Stimulated activated naive CD8-positive, alpha-beta T cell treated with anti-CD3 and anti-CD28 coated beads, Interleukin-15, Interleukin-2, amounts not matched to agents 100 ng/mL and 50 ng/mL, for 24 hours (primary cell): Measurements from ENCODE around the gene SPTY2D1.
"Not testable (repeated sequence)": the region's sequence is repeated elsewhere in the genome, so short reads cannot be mapped to it uniquely, and the experiment has no call there.

Experiments
- H3K27ac Mint-ChIP-seq: one replicate; pipeline ENCODE4 v1.8.0; 2021; ENCODE audit warnings: mild to moderate bottlenecking, mixed read lengths
- H3K27me3 Mint-ChIP-seq: one replicate; pipeline ENCODE4 v1.8.0; 2021; ENCODE audit warnings: mixed read lengths
- H3K36me3 Mint-ChIP-seq: one replicate; pipeline ENCODE4 v1.8.0; 2021; ENCODE audit warnings: low read depth, mixed read lengths
- H3K4me1 Mint-ChIP-seq: one replicate; pipeline ENCODE4 v1.8.0; 2021; ENCODE audit warnings: low read depth, mixed read lengths
- H3K4me3 Mint-ChIP-seq: one replicate; pipeline ENCODE4 v1.8.0; 2021; ENCODE audit warnings: mild to moderate bottlenecking, mixed read lengths
- H3K9me3 Mint-ChIP-seq: one replicate; pipeline ENCODE4 v1.8.0; 2021; ENCODE audit warnings: mixed read lengths

The SPTY2D1 gene, protein sequence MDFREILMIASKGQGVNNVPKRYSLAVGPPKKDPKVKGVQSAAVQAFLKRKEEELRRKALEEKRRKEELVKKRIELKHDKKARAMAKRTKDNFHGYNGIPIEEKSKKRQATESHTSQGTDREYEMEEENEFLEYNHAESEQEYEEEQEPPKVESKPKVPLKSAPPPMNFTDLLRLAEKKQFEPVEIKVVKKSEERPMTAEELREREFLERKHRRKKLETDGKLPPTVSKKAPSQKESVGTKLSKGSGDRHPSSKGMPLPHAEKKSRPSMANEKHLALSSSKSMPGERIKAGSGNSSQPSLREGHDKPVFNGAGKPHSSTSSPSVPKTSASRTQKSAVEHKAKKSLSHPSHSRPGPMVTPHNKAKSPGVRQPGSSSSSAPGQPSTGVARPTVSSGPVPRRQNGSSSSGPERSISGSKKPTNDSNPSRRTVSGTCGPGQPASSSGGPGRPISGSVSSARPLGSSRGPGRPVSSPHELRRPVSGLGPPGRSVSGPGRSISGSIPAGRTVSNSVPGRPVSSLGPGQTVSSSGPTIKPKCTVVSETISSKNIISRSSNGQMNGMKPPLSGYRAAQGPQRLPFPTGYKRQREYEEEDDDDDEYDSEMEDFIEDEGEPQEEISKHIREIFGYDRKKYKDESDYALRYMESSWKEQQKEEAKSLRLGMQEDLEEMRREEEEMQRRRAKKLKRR

DNA sequence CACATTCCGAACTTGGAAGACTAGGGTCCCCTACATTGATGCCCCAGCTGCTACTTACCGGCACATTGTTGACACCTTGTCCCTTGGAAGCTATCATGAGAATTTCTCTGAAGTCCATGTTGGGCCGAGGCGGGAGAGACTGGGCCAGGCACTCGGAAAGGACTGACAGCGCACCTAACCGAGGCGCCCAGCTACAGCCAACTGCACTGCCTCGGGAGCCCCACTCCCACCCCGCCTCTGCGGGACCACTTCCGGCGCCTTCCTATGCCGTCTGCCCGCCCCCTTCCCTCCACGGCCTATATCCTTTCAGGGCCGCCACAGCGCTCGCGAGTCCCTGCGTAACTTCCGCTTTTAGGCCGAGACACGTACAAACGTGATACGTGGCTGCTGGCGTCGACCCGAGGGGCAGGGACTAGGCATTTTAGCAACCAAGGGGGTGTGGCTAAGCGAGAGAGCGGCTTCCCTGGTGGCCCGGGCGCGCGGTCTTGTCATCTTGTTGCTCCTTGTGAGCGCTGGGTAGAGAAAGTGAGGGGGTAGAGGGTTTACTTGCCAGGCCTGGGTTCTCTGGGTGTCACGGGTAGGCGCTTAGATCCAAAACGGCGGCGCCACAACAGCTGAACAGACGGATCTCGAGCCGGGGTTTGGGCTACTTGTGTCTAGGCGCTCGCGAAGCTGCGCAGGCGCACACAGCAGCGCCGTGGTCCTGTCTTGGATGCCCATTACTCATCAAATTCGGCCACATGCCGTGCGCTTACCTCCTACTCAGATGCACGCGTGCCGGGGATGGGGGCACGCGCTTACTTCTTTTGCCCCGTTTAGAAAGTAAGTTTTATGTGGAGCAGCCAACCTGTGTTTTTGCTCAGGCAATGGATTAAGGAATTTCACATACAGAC lies at the start of gene SPTY2D1:
TSS of gene SPTY2D1 (minus strand) at position 203 of the 893 bp plus-strand sequence. CDS start at position 118, 85 bp downstream.
- peak within 1 kb of the TSS; percentile 100 for H3K27ac Mint-ChIP-seq
- H3K4me1 Mint-ChIP-seq = peaks cover 38% of the 10 kb centered on the region
- H3K4me3 Mint-ChIP-seq = peak within 1 kb of the TSS; percentile 96
- H3K9me3 Mint-ChIP-seq = no peaks in the 10 kb centered on the region
- H3K36me3 Mint-ChIP-seq = peaks cover 4% of the 10 kb centered on the region
- no peaks in the 10 kb centered on the region for H3K27me3 Mint-ChIP-seq

DNA sequence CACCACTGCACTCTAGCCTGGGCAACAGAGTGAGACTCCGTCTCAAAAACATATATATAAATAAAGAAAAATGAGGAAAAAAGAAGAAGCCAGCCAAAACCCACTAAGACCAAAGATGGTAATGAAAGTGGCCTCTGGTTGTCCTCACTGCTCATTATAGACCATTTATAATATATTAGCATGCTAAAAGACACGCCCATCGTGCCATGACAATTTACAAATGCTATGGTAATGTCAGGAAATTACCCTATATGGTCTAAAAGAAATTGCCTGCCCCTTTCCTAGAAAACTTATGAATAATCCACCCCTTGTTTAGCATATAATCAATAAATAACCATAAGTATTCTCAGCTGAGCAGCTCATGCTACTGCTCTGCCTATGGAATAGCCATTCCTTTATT lies 48.3 kb upstream of the SPTY2D1 start:
- Mint-ChIP-seq H3K27ac (no peak overlapping the region), H3K27me3 (no peaks in the 10 kb centered on the region), H3K4me3 (no peak overlapping the region)

DNA sequence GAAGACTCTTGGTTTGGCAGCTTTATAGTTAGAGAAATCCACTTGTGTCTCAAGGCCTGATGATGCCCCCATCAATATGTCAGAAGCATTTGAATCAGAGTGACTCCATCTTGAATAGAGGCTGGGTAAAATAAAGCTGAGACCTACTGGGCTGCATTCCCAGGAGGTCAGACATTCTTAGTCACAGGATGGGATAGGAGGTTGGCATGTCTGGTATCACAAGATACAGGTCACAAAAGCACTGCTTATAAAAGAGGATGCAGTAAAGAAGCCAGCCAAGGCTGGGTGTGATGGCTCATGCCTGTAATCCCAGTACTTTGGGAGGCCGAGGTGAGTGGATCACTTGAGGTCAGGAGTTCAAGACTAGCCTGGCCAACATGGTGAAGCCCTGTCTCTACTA lies 47.8 kb upstream of the SPTY2D1 start:
- not testable (repeated sequence) for H3K36me3 Mint-ChIP-seq, H3K9me3 Mint-ChIP-seq, H3K27me3 Mint-ChIP-seq, H3K27ac Mint-ChIP-seq, H3K4me3 Mint-ChIP-seq, H3K4me1 Mint-ChIP-seq

More for the DNA sequence above, 48.3 kb upstream of the SPTY2D1 start:
- Mint-ChIP-seq H3K4me1 (peaks cover 3% of the 10 kb centered on the region), H3K36me3 (no peaks in the 10 kb centered on the region), H3K9me3 (no peaks in the 10 kb centered on the region)

DNA sequence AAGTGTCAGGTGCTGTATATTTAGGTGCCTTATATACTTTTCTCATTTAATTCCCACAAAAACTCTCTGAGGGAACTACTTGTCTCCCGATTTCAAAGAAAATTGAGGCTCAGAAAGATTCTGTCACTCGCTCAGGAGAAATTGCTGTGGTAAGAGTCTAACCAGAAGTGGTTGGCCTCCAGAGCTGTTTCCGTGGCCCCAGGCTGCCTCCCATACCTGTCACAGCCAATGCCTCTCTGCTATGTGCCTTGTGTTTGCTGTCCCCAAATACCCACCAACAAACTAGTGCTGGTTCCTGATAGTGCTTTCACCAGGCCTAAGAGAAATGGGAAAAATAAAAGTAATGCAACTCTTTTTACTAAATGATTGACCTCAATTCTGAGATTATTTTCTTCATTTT lies 43.4 kb upstream of the SPTY2D1 start:
- Mint-ChIP-seq H3K36me3 (no peaks in the 10 kb centered on the region), H3K9me3 (no peaks in the 10 kb centered on the region), H3K4me3 (no peak overlapping the region), H3K27me3 (no peaks in the 10 kb centered on the region), H3K27ac (no peak overlapping the region), H3K4me1 (peaks cover 16% of the 10 kb centered on the region)

DNA sequence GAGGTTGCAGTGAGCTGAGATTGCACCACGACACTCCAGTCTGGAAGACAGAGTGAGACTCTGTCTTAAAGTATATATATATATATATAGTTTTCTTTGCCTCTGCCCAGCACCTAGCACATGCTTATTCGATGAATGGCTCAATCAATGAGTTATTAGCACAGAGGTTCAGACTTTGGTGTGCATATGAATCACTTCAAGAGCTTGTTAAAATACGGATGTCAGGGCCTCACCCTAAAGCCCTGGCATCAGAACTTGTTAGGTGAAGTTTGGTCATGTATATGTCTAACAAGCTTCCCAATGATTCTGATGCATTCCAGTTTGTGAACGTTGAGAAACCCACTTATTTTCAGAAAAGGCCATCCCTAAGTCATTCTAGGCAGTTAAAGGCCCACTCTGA lies 42.7 kb upstream of the SPTY2D1 start:
- no peak overlapping the region for H3K4me3 Mint-ChIP-seq
- H3K27ac Mint-ChIP-seq = no peak overlapping the region
- H3K9me3 Mint-ChIP-seq = no peaks in the 10 kb centered on the region
- no peaks in the 10 kb centered on the region for H3K27me3 Mint-ChIP-seq
- H3K36me3 Mint-ChIP-seq = no peaks in the 10 kb centered on the region
- H3K4me1 Mint-ChIP-seq = peaks cover 21% of the 10 kb centered on the region

DNA sequence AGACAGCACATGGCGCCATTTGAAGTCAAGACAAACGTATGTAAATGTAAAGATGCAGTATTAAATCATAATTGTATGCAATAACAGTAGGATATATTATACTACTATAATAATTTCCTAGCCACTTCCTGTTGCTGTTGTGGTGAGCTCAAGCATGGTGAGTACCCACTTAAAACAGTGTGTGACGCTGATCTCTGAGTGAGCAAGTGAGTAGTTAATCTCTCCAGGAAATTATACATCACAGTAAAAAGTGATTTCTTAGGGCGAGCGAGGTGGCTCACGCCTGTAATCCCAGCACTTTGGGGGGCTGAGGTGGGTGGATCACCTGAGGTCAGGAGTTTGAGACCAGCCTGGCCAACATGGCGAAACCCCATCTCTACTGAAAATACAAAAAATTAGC lies 38.1 kb upstream of the SPTY2D1 start:
- H3K27me3 Mint-ChIP-seq, H3K9me3 Mint-ChIP-seq, H3K36me3 Mint-ChIP-seq: not testable (repeated sequence)
- Mint-ChIP-seq H3K27ac (peak overlapping the region; percentile 93), H3K4me3 (peak overlapping the region; percentile 35), H3K4me1 (peaks cover 59% of the 10 kb centered on the region)

DNA sequence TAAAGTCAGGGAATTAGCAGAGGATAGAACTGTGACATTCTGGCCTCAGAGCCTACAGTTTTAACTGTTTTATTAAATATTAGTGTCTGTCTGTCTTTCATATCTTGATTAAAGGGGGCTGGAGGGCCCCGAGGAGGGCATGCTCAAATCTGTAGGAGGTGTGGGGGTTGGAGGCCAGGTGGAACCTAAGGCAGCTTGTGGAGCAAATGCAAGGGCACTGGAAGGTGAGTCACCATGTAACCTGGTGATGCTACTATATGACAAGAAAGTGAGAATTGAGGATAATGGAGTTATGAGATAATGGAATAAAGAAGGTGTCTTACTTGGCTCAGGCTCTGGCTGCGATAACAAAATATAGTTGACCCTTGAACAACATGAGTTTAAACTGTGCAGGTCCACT lies 37.1 kb upstream of the SPTY2D1 start:
- H3K4me1 Mint-ChIP-seq = peaks cover 65% of the 10 kb centered on the region
- peak overlapping the region; percentile 79 for H3K27ac Mint-ChIP-seq
- no peak overlapping the region for H3K4me3 Mint-ChIP-seq
- H3K36me3 Mint-ChIP-seq = no peaks in the 10 kb centered on the region
- H3K9me3 Mint-ChIP-seq = peaks cover 3% of the 10 kb centered on the region
- H3K27me3 Mint-ChIP-seq = no peaks in the 10 kb centered on the region

DNA sequence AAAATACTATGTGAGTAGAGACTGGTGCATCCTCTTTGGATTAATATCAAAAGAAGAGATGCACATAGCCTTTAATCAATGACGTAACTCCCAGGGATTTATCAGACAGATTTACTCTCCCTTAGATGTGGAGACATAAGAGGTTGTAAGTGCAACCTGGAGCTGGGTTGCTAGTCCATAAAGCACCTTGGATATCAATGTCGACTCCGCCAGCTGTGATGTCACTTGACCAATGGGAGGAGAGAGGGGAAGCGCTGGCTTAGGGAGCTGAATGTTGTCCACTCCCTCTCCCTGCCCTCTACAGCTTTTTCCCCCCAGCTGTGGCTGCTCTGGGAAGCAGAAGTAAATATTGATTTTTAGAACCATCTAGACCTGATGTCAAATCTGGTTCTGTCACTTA lies 35.6 kb upstream of the SPTY2D1 start:
- peaks cover 3% of the 10 kb centered on the region for H3K9me3 Mint-ChIP-seq
- H3K36me3 Mint-ChIP-seq = no peaks in the 10 kb centered on the region
- peak overlapping the region; percentile 31 for H3K27ac Mint-ChIP-seq
- peaks cover 73% of the 10 kb centered on the region for H3K4me1 Mint-ChIP-seq
- no peak overlapping the region for H3K4me3 Mint-ChIP-seq
- H3K27me3 Mint-ChIP-seq = no peaks in the 10 kb centered on the region

DNA sequence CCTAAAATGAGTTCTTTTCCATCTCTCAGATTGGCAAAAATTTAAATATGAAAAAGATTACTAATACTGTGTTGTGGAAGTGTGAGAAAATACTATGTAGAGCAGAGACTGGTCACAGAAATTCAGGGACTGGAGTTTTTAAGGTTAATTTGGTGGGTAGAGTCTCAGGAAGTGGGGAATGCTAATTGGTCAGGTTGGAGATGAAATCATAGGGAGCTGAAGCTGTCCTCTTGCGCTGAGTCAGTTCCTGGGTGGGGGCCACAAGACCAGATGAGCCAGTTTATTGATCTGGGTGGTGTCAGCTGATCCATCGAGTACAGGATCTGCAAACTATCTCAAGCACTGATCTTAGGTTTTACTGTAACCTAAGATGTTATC lies 35.1 kb upstream of the SPTY2D1 start:
- H3K4me1 Mint-ChIP-seq = peaks cover 73% of the 10 kb centered on the region
- no peaks in the 10 kb centered on the region for H3K27me3 Mint-ChIP-seq
- H3K36me3 Mint-ChIP-seq = no peaks in the 10 kb centered on the region
- peak overlapping the region; percentile 90 for H3K27ac Mint-ChIP-seq
- peak overlapping the region; percentile 43 for H3K4me3 Mint-ChIP-seq
- H3K9me3 Mint-ChIP-seq = peaks cover 3% of the 10 kb centered on the region

DNA sequence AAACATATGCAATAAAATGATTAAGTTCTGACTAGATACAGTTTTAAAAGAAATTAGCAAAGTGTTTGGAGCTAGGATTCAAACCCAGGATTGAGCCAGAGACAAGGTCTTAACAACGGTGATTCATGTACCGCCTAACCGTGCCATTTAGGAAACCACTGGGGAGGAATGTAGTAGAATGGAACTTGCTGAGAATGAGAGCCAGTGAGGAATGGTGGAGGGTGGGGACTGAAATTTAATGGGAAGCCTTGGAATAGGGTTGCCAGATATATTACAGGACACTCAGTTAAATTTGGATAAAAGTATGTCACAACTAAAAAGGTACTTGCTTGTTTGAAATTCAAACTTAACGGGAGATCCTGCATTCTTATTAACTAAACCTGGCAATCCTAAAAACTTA lies 34.0 kb upstream of the SPTY2D1 start:
- H3K4me1 Mint-ChIP-seq = peaks cover 68% of the 10 kb centered on the region
- H3K27me3 Mint-ChIP-seq = no peaks in the 10 kb centered on the region
- H3K4me3 Mint-ChIP-seq = no peak overlapping the region
- peaks cover 3% of the 10 kb centered on the region for H3K9me3 Mint-ChIP-seq
- peak overlapping the region; percentile 90 for H3K27ac Mint-ChIP-seq
- no peaks in the 10 kb centered on the region for H3K36me3 Mint-ChIP-seq

DNA sequence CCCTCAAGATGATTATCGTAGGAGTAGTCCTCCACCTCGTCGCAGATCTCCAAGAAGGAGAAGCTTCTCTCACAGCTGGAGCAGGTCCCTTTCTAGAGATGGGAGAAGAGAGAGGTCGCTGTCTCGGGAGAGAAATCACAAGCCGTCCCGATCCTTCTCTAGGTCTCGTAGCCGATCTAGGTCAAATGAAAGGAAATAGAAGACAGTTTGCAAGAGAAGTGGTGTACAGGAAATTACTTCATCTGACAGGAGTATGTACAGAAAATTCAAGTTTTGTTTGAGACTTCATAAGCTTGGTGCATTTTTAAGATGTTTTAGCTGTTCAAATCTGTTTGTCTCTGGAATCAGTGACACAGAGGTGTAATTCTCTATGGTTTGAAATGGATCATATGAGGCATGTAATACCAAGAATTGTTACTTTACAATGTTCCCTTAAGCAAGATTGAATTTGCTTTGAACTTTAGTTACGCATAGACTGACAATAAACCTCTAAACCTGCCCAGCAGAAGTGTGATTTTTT lies 31.3 kb upstream of the SPTY2D1 start:
- peak overlapping the region; percentile 79 for H3K27ac Mint-ChIP-seq
- peaks cover 47% of the 10 kb centered on the region for H3K4me1 Mint-ChIP-seq
- not testable (repeated sequence) for H3K36me3 Mint-ChIP-seq, H3K27me3 Mint-ChIP-seq, H3K9me3 Mint-ChIP-seq
- peak overlapping the region; percentile 67 for H3K4me3 Mint-ChIP-seq

DNA sequence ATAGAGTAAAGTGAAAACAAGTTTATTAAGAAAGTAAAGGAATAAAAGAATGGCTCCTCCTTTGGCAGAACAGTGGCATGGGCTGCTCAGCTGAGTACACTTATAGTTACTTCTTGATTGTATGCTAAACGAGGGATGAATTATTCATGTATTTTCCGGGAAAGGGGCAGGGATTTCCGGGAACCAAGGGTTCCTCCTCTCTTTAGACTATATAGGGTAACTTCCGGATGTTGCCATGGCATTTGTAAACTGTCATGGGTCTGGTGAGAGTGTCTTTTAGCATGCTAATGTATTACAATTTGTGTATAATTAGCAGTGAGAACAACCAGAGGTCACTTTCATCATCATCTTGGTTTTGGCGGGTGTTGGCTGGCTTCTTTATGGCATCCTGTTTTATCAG lies 23.5 kb upstream of the SPTY2D1 start:
- no peak overlapping the region for H3K4me3 Mint-ChIP-seq
- peaks cover 4% of the 10 kb centered on the region for H3K27me3 Mint-ChIP-seq
- no peak overlapping the region for H3K27ac Mint-ChIP-seq
- peaks cover 4% of the 10 kb centered on the region for H3K36me3 Mint-ChIP-seq
- no peaks in the 10 kb centered on the region for H3K4me1 Mint-ChIP-seq
- peaks cover 4% of the 10 kb centered on the region for H3K9me3 Mint-ChIP-seq

DNA sequence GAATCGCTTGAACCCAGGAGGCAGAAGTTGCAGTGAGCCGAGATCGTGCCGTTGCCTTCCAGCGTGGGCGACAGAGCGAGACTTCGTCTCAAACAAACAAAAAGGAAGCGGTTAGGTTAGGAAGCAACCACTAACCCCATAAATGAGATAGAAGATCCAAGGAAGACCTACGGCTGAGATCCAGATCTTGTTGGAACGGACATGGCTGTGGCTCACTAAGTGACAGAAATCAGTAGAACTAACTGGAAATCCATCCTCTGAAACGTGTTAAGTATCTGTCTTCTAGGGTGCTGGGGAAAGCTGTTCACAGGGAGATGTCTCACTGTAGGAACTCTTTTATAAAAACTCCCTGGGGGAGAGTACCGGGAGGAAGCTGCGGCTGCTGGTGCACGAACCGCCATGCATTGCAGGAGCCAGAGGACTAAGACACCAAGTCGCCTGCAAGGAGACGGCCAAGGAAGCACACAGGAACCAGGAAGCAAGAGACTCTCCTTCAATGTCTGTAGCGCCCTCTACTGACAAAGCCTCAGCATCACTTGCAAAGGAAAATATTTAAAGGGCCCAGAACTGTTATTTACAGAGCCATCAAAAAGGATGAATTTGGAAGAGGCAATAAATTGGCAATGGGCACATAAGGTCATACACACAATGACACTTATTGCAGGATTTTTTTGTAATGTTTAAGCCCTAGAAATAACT lies 16.9 kb upstream of the SPTY2D1 start:
- H3K9me3 Mint-ChIP-seq = no peaks in the 10 kb centered on the region
- H3K4me3 Mint-ChIP-seq = no peak overlapping the region
- no peaks in the 10 kb centered on the region for H3K27me3 Mint-ChIP-seq
- H3K4me1 Mint-ChIP-seq = no peaks in the 10 kb centered on the region
- H3K36me3 Mint-ChIP-seq = no peaks in the 10 kb centered on the region
- H3K27ac Mint-ChIP-seq = no peak overlapping the region

DNA sequence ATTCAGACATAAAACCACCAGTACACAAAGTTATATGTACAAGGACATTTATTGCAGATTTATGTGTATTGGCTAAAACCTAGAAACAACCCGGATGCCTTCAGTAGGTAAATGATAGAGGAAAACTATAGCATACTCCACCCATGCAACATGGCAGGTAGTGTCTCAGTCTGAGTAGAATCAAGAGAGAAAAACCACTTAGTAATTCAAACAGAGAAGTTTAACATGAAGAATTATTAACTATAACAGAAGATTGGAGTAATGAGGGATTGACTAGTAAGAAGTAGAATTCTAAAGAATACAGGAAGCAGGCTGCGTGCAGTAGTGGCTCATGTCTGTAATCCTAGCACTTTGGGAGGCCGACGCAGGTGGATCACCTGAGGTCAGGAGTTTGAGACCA lies 16.2 kb upstream of the SPTY2D1 start:
- Mint-ChIP-seq H3K27ac (no peak overlapping the region), H3K36me3 (no peaks in the 10 kb centered on the region), H3K4me3 (no peak overlapping the region), H3K4me1 (no peaks in the 10 kb centered on the region), H3K27me3 (no peaks in the 10 kb centered on the region), H3K9me3 (no peaks in the 10 kb centered on the region)
